GM11168 (cell line): ENCODE results near the gene NMRAL1.

Experiments used
- in situ Hi-C: fragments of 300-500 bp; cut with MboI; formaldehyde crosslinking; loops from one replicate; pipeline ENCODE4 v1.12.0; 2022; ENCODE audit warnings: low sequenced_read_pairs; ENCODE audit not compliant: unreplicated experiment

The NMRAL1 gene

GRCh38 chr16:4433228-4433627 is 41.2 kb downstream of the NMRAL1 start:
- in situ Hi-C loops = no loop called here

GRCh38 chr16:4431023-4431422 is 43.4 kb downstream of the NMRAL1 start:
- in situ Hi-C loops = no loop called here

- in situ Hi-C loops = no loop called here
Measured at GRCh38 chr16:4428500-4428899, 45.9 kb downstream of the NMRAL1 start.

- in situ Hi-C loops = no loop called here
Measured at GRCh38 chr16:4426722-4427372, 47.6 kb downstream of the NMRAL1 start.

GRCh38 chr16:4426021-4426684 is 48.3 kb downstream of the NMRAL1 start:
- in situ Hi-C loops = no loop called here

- in situ Hi-C loops = no loop called here
Measured at GRCh38 chr16:4425378-4426020, 48.9 kb downstream of the NMRAL1 start, which contains the start of gene DNAJA3. TSS of gene DNAJA3 (plus strand) at chr16:4425868. CDS start at chr16:4425882, 14 bp downstream.

- in situ Hi-C loops = no loop called here
Measured at GRCh38 chr16:4420505-4421105, 53.8 kb downstream of the NMRAL1 start.

- in situ Hi-C loops = no loop called here
Measured at GRCh38 chr16:4419402-4419959, 54.9 kb downstream of the NMRAL1 start.

- in situ Hi-C loops = no loop called here
Measured at GRCh38 chr16:4416200-4417032, 58.0 kb downstream of the NMRAL1 start, which contains the start of gene CORO7. TSS of gene CORO7 (minus strand) at chr16:4416596. CDS start at chr16:4416518, 78 bp downstream.

- in situ Hi-C loops = no loop called here
Measured at GRCh38 chr16:4415538-4416199, 58.8 kb downstream of the NMRAL1 start.

GRCh38 chr16:4414187-4414917 is 60.1 kb downstream of the NMRAL1 start:
- in situ Hi-C loops = no loop called here

GRCh38 chr16:4412854-4413253 is 61.6 kb downstream of the NMRAL1 start:
- in situ Hi-C loops = no loop called here

- in situ Hi-C loops = no loop called here
Measured at GRCh38 chr16:4412159-4412558, 62.3 kb downstream of the NMRAL1 start.
